ENCODE data around the gene SYN1.

Gene SYN1

DNA sequence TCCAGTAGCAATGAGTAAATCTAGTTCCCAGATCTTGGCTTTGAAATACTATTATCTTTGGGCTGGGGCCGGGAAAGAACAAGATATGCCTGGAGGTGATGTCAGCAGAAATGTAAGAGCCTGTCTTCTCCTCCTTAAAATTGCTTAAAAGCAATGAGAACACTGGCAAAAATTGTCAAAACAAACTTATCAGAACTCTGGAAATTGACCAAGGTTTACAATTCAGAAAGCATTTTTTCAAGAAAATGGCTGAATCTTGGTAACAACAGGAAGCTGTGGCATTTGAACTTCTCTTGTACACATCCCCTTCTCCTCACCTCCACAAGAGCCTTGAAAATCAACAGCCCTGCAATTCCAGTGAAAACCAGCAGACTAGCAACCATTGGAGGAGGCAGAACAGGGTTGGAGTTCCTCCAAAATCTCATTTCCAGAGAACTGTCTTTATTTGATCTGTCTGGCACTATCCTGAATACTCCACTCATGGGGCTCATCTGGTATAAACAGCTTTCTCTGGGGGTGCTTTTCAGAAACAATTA, 23.9 kb downstream of the SYN1 start:
- no peak for DNase-seq (ENCODE audit: low spot score)

DNA sequence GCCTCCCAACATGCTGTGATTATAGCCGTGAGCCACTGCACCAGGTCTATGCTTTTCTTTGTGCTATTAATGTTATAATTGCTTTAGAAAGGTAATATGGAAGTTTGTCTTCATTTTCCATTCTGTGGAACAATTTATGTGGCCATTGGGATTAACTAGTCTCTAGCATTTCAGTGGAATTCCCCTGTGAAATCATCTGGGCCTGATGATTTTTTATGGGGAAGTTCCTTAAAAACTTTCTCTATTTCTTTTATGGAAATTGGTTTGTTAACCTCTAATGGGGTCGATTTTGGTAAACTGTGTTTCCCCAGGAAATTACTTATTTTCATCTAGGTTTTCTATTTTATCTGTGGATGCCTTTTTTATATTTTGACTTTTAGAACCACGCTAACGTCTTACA, 26.1 kb downstream of the SYN1 start:
- no peak for DNase-seq (ENCODE audit: low spot score)

DNA sequence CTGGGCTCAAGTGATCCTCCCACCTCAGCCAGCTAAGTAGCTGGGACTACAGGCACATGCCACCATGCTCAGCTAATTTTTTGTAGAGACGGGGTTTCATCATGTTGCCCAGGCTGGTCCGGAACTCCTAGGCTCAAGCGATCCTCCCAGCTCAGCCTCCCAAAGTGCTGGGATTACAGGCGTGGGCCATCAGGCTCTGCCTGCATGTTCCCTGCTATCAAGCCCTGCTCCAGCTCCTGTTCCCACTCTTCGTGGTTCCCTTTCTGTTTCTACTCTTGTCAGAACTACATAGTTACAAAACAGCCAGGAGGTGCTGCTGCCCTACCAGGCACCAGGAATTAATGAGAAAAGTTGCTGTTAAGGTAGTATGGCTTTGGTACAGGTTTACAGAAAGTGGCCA, 28.7 kb downstream of the SYN1 start:
- no peak for DNase-seq (ENCODE audit: low spot score)

DNA sequence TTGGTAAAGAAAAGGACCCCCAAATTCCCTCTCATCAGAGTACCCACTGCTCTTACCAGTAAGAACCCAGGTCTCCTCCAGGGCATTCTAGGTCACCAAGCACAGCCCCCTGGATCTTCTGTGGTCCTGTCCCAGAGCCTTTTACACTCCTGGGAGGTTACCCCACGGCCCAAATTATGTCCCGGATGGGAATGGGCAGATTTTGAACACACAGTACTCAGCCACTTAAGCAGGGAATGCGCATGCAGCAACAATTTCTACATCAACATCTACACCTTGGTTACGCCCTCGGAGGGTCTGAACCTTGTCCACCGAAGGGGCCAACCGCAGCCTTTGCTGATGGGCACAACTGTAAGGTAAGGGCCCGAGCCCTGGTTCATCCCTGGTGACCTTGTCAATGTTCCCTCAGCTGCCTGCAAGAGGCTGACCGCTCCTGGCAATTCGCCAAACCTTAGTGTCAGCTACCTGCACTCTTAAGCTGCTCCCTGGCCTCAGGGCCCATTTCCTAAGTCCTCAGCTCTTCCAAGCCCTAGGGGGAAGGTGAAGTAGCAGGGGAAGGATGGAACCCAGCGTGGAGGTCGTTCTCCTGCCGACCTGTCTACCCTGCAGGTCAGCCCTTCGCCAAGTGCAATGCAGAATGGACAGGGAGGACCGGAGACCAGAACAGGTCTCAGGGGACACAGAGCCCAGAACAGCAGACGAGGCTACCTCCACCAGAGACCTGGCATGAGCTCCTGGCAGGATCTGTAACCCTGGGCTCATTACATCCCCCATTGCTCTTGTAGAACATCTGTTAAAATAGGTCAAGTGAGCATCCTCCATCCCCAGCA, 31.5 kb downstream of the SYN1 start:
- no peak for DNase-seq (ENCODE audit: low spot score)

- DNase-seq (ENCODE audit: low spot score): no peak
Measured at GRCh38 chrX:47587091-47587891, 32.4 kb downstream of the SYN1 start.

GRCh38 chrX:47586043-47586787, 33.4 kb downstream of the SYN1 start:
- no peak for DNase-seq (ENCODE audit: low spot score)

- DNase-seq (ENCODE audit: low spot score): no peak
Measured at GRCh38 chrX:47585273-47585672, 34.4 kb downstream of the SYN1 start.

- DNase-seq (ENCODE audit: low spot score): no peak
Measured at GRCh38 chrX:47584714-47585113, 34.9 kb downstream of the SYN1 start.

GRCh38 chrX:47583240-47583861, 36.3 kb downstream of the SYN1 start:
- no peak for DNase-seq (ENCODE audit: low spot score)

DNA sequence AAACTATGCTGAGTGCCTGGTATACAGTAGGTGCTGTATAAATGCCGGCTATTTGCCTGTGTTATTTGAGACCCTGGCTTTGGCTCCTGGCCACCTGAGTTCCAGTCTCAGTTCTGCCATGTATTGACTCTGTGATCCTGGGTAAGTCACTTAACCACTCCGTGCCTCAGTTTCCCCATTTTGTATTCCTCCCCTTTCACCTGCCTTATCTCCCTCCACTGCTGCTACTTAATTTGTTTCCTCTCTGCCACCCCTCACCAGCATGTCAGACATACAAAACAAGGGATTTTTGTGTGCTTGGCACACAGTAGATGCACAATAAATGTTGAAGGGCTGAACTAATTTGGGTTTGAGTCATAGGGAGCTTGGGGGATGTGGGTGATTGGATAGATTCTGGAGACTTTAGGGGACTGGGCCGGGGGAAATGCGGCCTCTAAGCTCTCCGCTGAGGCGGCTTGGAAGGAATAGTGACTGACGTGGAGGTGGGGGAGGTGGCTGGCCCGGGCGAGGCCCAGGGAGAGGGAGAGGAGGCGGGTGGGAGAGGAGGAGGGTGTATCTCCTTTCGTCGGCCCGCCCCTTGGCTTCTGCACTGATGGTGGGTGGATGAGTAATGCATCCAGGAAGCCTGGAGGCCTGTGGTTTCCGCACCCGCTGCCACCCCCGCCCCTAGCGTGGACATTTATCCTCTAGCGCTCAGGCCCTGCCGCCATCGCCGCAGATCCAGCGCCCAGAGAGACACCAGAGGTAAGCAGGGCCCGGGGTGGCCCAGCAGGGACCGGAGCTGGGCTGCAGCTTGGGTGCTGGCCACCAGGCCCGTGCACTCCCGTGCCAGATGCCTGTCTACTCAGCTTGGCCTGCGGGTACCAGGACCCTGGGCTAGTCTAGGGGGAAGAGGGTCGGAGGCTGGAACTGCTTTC, 37.7 kb downstream of the SYN1 start, which contains the start of gene TIMP1:
Gene TIMP1, plus strand, starts transcription at position 706 of the 917 bp plus-strand sequence. CDS start 980 bp downstream, outside the sequence.
- DNase-seq (ENCODE audit: low spot score): peak; percentile 69

DNA sequence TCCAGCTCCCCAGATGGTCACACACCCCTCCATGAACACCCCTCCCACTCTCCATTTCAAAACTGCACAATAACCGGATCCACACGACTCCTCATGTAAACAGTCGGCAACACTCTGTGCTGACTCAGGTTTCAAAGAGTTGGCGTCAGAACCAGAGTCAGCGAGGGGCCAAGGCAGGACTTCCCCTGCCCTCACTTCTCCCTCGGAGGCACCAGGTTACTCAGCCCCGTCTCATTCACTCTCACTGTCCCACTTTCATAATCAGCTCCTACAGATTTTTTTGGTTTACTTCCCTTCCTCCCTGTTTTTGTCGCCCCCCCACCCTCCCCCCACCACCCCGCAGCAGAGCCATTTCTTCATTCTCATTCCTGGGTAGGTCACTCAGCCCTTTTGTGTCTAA, 40.1 kb downstream of the SYN1 start:
- no peak for DNase-seq (ENCODE audit: low spot score)

- DNase-seq (ENCODE audit: low spot score): no peak
Measured at GRCh38 chrX:47578692-47579091, 41.0 kb downstream of the SYN1 start.

DNA sequence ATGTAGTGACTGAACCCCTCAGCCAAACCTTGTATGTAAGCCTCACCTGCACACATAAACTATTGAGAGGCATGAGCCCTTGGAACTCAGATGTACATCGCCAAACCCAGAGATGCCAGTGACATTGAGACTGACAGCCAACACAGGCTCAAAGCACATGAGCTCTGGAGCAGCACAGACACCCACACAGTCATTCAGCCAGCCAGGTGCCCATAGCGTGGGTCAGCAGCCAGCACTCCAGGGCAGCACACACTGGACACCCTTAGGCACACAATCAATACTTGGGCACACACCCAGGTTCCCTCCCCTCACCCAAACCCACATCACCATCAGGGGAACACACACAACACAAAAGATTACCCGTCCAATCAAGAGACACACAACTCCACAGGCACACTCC, 41.8 kb downstream of the SYN1 start:
- DNase-seq (ENCODE audit: low spot score): no peak

DNA sequence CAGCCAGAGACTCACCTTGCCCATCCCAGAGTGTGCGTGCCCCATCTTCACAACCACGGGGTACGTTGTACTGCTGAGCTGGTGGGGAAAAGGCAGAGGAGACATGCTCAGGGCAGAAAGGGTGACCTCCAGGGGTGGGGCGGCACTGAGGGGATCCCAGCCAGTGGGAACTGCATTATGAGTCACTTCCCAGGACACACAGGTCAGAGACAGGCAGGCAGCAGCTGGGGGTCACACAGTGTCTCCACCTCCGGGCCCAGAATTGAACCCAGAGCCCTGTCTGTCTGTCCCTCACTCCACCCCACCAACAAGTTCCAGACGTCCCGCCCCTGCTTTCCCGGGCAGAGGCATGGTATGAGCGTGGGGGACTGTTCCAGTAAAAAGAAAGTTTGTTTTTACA, 42.2 kb downstream of the SYN1 start:
- no peak for DNase-seq (ENCODE audit: low spot score)

GRCh38 chrX:47576021-47576898, 43.4 kb downstream of the SYN1 start:
- DNase-seq (ENCODE audit: low spot score): no peak

GRCh38 chrX:47574547-47575301, 44.9 kb downstream of the SYN1 start:
- no peak for DNase-seq (ENCODE audit: low spot score)

- DNase-seq (ENCODE audit: low spot score): no peak
Measured at GRCh38 chrX:47574076-47574546, 45.5 kb downstream of the SYN1 start.

DNA sequence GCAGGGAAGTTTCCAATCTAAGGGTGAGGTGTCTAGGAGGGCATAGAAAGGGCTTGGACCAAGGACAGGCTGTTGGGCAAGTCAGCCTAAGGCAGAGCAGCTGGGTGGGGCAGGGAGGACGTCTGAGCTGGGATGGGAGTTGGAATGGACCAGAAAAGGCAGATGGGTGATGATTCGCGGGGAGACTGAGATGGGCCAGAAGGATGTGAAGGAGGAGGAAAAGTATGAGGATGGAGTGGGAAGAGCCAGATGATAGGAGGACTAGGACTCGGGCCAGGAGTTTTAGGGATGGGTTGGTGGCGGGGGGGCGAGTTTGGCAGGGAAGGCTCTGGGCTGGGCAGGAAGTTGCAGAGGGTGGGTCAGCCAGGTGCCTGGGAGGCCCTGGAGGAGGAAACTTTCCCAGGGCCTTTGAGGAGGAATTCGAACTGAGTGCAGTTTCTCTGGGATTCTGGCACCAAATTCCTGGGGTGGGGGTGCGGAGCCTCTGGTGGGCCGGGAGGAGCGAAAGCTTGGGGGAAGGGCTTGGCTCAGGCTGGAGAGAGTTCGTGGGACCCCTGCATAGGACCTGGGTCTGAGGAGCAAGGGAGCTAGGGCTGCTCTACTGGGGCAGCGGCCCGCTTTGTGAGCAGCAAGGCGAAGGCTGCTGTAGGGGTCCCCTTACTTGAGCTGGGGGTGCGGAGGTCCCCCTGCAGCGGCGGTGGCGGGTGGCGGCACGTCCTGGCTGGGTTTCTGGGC, 46.1 kb downstream of the SYN1 start:
- no peak for DNase-seq (ENCODE audit: low spot score)
